ENCODE data around the gene ARRB2.

- TF ChIP-seq CTCF (IDR thresholded peaks at IDR 0.05) (no peak), EZH2 (IDR thresholded peaks at IDR 0.05) (no peak)
These were observed 37.3 kb upstream of the ARRB2 start for GRCh38 chr17:4673169-4673568.

Measured in neural progenitor cell (in vitro differentiated cells).